H1 (cell line): Measurements from ENCODE around the gene GABRD. TPM values are rescaled to one million over a fixed set of nuclear protein-coding genes. Genes with fewer than 3 reads are reported as not detected.

Source experiments
- CTCF ChIA-PET: fragments of 300-600 bp; sonication (Branson Sonifier 250); formaldehyde crosslinking; loops from one replicate; lab custom pipeline; 2021; ENCODE audit not compliant: partially characterized antibody; lab: Charles Lee
- POLR2A ChIA-PET: fragments of 300-600 bp; sonication (Branson Sonifier 250); formaldehyde crosslinking; loops from one replicate; lab custom pipeline; 2021; ENCODE audit warnings: inconsistent platforms; ENCODE audit not compliant: partially characterized antibody; lab: Charles Lee
- DNase-seq, 2 experiments: peaks; one replicate each; pipeline versions ENCODE4 v3.0.0 to v3.0.0-alpha.2; 2010 to 2022; ENCODE audit warnings: low spot score in 2 of 2, low read depth in 1 of 2, mixed read lengths in 1 of 2
- FAIRE-seq: peaks from 2 replicates; lab custom pipeline; 2011; peaks lifted over from hg19 to GRCh38; lab: Jason Lieb, UNC
- H2AFZ ChIP-seq: 2 replicates; pipeline ENCODE4 v1.8.1; 2012; ENCODE audit warnings: low read length, inconsistent platforms
- H2AK5ac ChIP-seq: 2 replicates; pipeline ENCODE4 v1.6.1; 2013; ENCODE audit warnings: low read depth, low read length
- H2BK120ac ChIP-seq: replicated peaks from 2 replicates; pipeline ENCODE3; 2013; ENCODE audit warnings: low read depth, low read length, inconsistent platforms
- H2BK12ac ChIP-seq: 2 replicates; pipeline ENCODE4 v1.6.1; 2013; ENCODE audit warnings: low read depth, low read length
- H2BK15ac ChIP-seq: 2 replicates; pipeline ENCODE4 v1.6.1; 2013; ENCODE audit warnings: low read length
- H2BK20ac ChIP-seq: 2 replicates; pipeline ENCODE4 v1.6.1; 2013; ENCODE audit warnings: low read length
- H2BK5ac ChIP-seq: 2 replicates; pipeline ENCODE4 v1.6.1; 2013; ENCODE audit warnings: low read depth, low read length
- H3K14ac ChIP-seq: 2 replicates; pipeline ENCODE4 v1.6.1; 2013; ENCODE audit warnings: inconsistent platforms; ENCODE audit not compliant: insufficient read length
- H3K18ac ChIP-seq: 2 replicates; pipeline ENCODE4 v1.6.1; 2013; ENCODE audit warnings: low read length; ENCODE audit errors: extremely low read depth
- H3K23ac ChIP-seq: 2 replicates; pipeline ENCODE4 v1.6.1; 2013; ENCODE audit warnings: inconsistent platforms; ENCODE audit not compliant: insufficient read length
- H3K23me2 ChIP-seq: 2 replicates; pipeline ENCODE4 v1.6.1; 2013; ENCODE audit warnings: low read depth, low read length
- H3K27ac ChIP-seq: 2 replicates; pipeline ENCODE4 v1.6.1; 2011; ENCODE audit warnings: low read depth, low read length, inconsistent platforms
- H3K27me3 ChIP-seq, 4 experiments: replicated peaks in 1 of 4; 1 replicate in 1 of 4; 2 replicates in 3 of 4; pipeline versions ENCODE4 v1.6.1 to v1.8.1; 2011 to 2013; ENCODE audit warnings: low read length in 3 of 4, mild to moderate bottlenecking in 3 of 4, inconsistent platforms in 2 of 4, mixed read lengths in 2 of 4, moderate library complexity in 1 of 4; ENCODE audit not compliant: control insufficient read depth in 3 of 4, insufficient read depth in 3 of 4; ENCODE audit errors: extremely low read depth in 1 of 4
- H3K36me3 ChIP-seq, 4 experiments: 2 replicates each; pipeline versions ENCODE4 v1.6.1 to v1.8.1; 2011 to 2013; ENCODE audit warnings: mild to moderate bottlenecking in 4 of 4, low read length in 3 of 4, moderate library complexity in 2 of 4, control low read depth in 1 of 4, inconsistent platforms in 1 of 4; ENCODE audit not compliant: insufficient read depth in 4 of 4, control insufficient read depth in 2 of 4
- H3K4ac ChIP-seq: replicated peaks from 2 replicates; pipeline ENCODE3; 2013; ENCODE audit warnings: low read length, low read depth, mixed read lengths, inconsistent platforms; ENCODE audit not compliant: insufficient read length
- H3K4me1 ChIP-seq, 4 experiments: replicated peaks in 1 of 4; 1 replicate in 1 of 4; 2 replicates in 3 of 4; pipeline versions ENCODE4 v1.6.1 to v1.8.1; 2011 to 2013; ENCODE audit warnings: low read length in 3 of 4, inconsistent platforms in 2 of 4, mixed read lengths in 1 of 4; ENCODE audit not compliant: insufficient read depth in 4 of 4, control insufficient read depth in 3 of 4
- H3K4me2 ChIP-seq, 2 experiments: 2 replicates each; pipeline versions ENCODE4 v1.6.1 to v1.8.1; 2011 to 2013; ENCODE audit warnings: low read depth in 2 of 2, low read length in 2 of 2, control low read depth in 1 of 2, inconsistent platforms in 1 of 2, mild to moderate bottlenecking in 1 of 2; ENCODE audit not compliant: insufficient read depth in 1 of 2
- H3K4me3 ChIP-seq, 4 experiments: fragments of 200-600, 300-600 bp in 1 of 4; sonication (generic), shearing (Covaris generic), sonication (Bioruptor Twin) in 1 of 4; 2 replicates each; pipeline versions ENCODE4 v1.5.1 to v1.8.1; 2011 to 2016; ENCODE audit warnings: low read length in 4 of 4, low read depth in 3 of 4, control low read depth in 2 of 4, inconsistent platforms in 2 of 4, mild to moderate bottlenecking in 2 of 4, mixed read lengths in 1 of 4, moderate library complexity in 1 of 4; ENCODE audit not compliant: insufficient read depth in 2 of 4; ENCODE audit errors: extremely low read depth in 1 of 4
- H3K56ac ChIP-seq: replicated peaks from 2 replicates; pipeline ENCODE3; 2013; ENCODE audit warnings: low read depth, mild to moderate bottlenecking, mixed read lengths, low read length, inconsistent platforms; ENCODE audit not compliant: insufficient read length
- H3K79me1 ChIP-seq: 2 replicates; pipeline ENCODE4 v1.6.1; 2013; ENCODE audit warnings: low read depth, low read length, control low read depth
- H3K79me2 ChIP-seq, 2 experiments: 2 replicates each; pipeline versions ENCODE4 v1.6.1 to v1.8.1; 2012 to 2013; ENCODE audit warnings: low read length in 2 of 2, mild to moderate bottlenecking in 2 of 2, inconsistent platforms in 1 of 2; ENCODE audit not compliant: insufficient read depth in 2 of 2, control insufficient read depth in 1 of 2
- H3K9ac ChIP-seq, 4 experiments: replicated peaks in 1 of 4; 1 replicate in 1 of 4; 2 replicates in 3 of 4; pipeline versions ENCODE4 v1.6.1 to v1.8.1; 2011 to 2013; ENCODE audit warnings: low read depth in 3 of 4, low read length in 3 of 4, control low read depth in 2 of 4, mild to moderate bottlenecking in 2 of 4, moderate library complexity in 2 of 4, inconsistent platforms in 1 of 4; ENCODE audit errors: extremely low read depth in 1 of 4
- H3K9me3 ChIP-seq, 2 experiments: 2 replicates each; pipeline versions ENCODE4 v1.6.1 to v1.8.1; 2012 to 2013; ENCODE audit warnings: mild to moderate bottlenecking in 2 of 2, moderate library complexity in 2 of 2, control low read depth in 1 of 2, inconsistent platforms in 1 of 2, low read depth in 1 of 2, low read length in 1 of 2, mixed read lengths in 1 of 2; ENCODE audit not compliant: insufficient read depth in 2 of 2
- H4K20me1 ChIP-seq, 2 experiments: replicated peaks in 1 of 2; 2 replicates each; pipeline versions ENCODE3 to v1.8.1; 2011 to 2013; ENCODE audit warnings: inconsistent platforms in 2 of 2, low read length in 2 of 2, mild to moderate bottlenecking in 1 of 2; ENCODE audit not compliant: insufficient read depth in 2 of 2, control insufficient read depth in 1 of 2
- H4K5ac ChIP-seq: 2 replicates; pipeline ENCODE4 v1.6.1; 2013; ENCODE audit warnings: low read length, low read depth, mixed read lengths, inconsistent platforms; ENCODE audit not compliant: insufficient read length
- H4K8ac ChIP-seq: 2 replicates; pipeline ENCODE4 v1.8.0; 2013; ENCODE audit warnings: mild to moderate bottlenecking, moderate library complexity, low read length, inconsistent platforms; ENCODE audit not compliant: insufficient read depth; ENCODE audit errors: extremely low read depth
- H4K91ac ChIP-seq: replicated peaks from 2 replicates; pipeline ENCODE3; 2013; ENCODE audit warnings: low read length, mixed read lengths, inconsistent platforms; ENCODE audit not compliant: insufficient read length
- ASH2L ChIP-seq: fragments of 200-600, 300-600 bp; sonication (generic); IDR thresholded peaks from one replicate; pipeline ENCODE4 v1.7.1; 2017; ENCODE audit warnings: low read length
- CBX5 ChIP-seq: fragments of 300-800, 300-1000 bp; sonication (generic); IDR thresholded peaks from 2 replicates; pipeline ENCODE4 v1.7.1; 2016; ENCODE audit warnings: antibody characterized with exemption, low read length, low read depth
- KDM4A ChIP-seq: IDR thresholded peaks from one replicate; pipeline ENCODE4 v1.7.1; 2012; ENCODE audit warnings: low read depth, mild to moderate bottlenecking, moderate library complexity, low read length, inconsistent platforms; ENCODE audit not compliant: severe bottlenecking
- KDM5A ChIP-seq: fragments of 200-600 bp; IDR thresholded peaks from 2 replicates; pipeline ENCODE4 v1.7.1; 2012; ENCODE audit warnings: mild to moderate bottlenecking, low read length, inconsistent platforms, mixed read lengths
- MAFK ChIP-seq: IDR thresholded peaks from 2 replicates; pipeline ENCODE4 v1.6.1; 2012; ENCODE audit warnings: low read depth, mild to moderate bottlenecking, improper control_type of control experiment, low read length
- PHF8 ChIP-seq: fragments of 200-600 bp; sonication (generic); conservative IDR thresholded peaks from 2 replicates; pipeline ENCODE4 v1.7.1; 2012; ENCODE audit warnings: low read depth, mild to moderate bottlenecking, inconsistent platforms, low read length, moderate library complexity
- POLR2AphosphoS5 ChIP-seq: IDR thresholded peaks from 2 replicates; pipeline ENCODE4 v1.6.1; 2011; ENCODE audit warnings: low read depth, low read length
- RAD21 ChIP-seq, 2 experiments: IDR thresholded peaks in 1 of 2; conservative IDR thresholded peaks in 1 of 2; 2 replicates each; pipeline ENCODE4 v1.6.1; 2011; ENCODE audit warnings: low read depth in 2 of 2, low read length in 2 of 2, improper control_type of control experiment in 1 of 2, inconsistent platforms in 1 of 2, mild to moderate bottlenecking in 1 of 2, moderate library complexity in 1 of 2
- RBBP5 ChIP-seq: IDR thresholded peaks from 2 replicates; pipeline ENCODE4 v1.7.1; 2012; ENCODE audit warnings: low read depth, mild to moderate bottlenecking, inconsistent platforms, low read length, moderate library complexity, borderline replicate concordance
- SIRT6 ChIP-seq: IDR thresholded peaks from one replicate; pipeline ENCODE4 v1.7.1; 2012; ENCODE audit warnings: low read length, inconsistent platforms
- SP4 ChIP-seq: IDR thresholded peaks from 2 replicates; pipeline ENCODE4 v1.6.1; 2012; ENCODE audit warnings: low read length, inconsistent platforms
- TBP ChIP-seq: IDR thresholded peaks from 2 replicates; pipeline ENCODE4 v1.6.1; 2011; ENCODE audit warnings: low read depth, low read length, improper control_type of control experiment
- TCF12 ChIP-seq: IDR thresholded peaks from 2 replicates; pipeline ENCODE4 v1.6.1; 2011; ENCODE audit warnings: low read depth, mild to moderate bottlenecking, low read length
- WGBS, 2 experiments: shearing (Covaris generic) in 1 of 2; methylation state at CpG; one replicate each; pipeline versions ENCODE4 v1.1.6 to v1.1.7; 2013 to 2015; ENCODE audit warnings: low lambda C conversion rate in 2 of 2, mixed read lengths in 2 of 2, inconsistent platforms in 1 of 2, low coverage in 1 of 2, missing lambda C conversion rate in 1 of 2; ENCODE audit not compliant: insufficient replicate concordance in 2 of 2, insufficient coverage in 1 of 2, insufficient read length in 1 of 2; ENCODE audit errors: extremely low coverage in 1 of 2, missing lambda C conversion rate in 1 of 2; 5-methylcytosine and 5-hydroxymethylcytosine counted together
- polyA plus RNA-seq, 7 experiments: library from polyadenylated mRNA; depleted of rRNA in 3 of 7; stranded (reverse) in 5 of 7; unstranded in 2 of 7; fragments of >200 nt in 5 of 7; fragments of 200-250 nt in 2 of 7; gene quantifications; 1 replicate in 5 of 7; 2 replicates in 1 of 7; 4 replicates in 1 of 7; pipeline versions ENCODE4 v1.2.1 to v1.2.3, GENCODE V29; 2011 to 2013; ENCODE audit warnings: missing spikeins in 2 of 7, mixed read lengths in 2 of 7
- total RNA-seq: library from RNA; stranded (reverse); fragmentation: NEBNext Ultra II Directional; extraction: Animal tissue kit (Norgen Biotek cat#: 25700); gene quantifications from 2 replicates; pipeline ENCODE4 v1.2.1, GENCODE V29; 2021
- TF ChIP-seq, protein P1 (sequence below): IDR thresholded peaks from 2 replicates; pipeline ENCODE4 v1.6.1; 2011; ENCODE audit warnings: low read depth, mild to moderate bottlenecking, low read length; ENCODE audit not compliant: insufficient read depth

GABRD gene
- total and polyA plus RNA-seq, 2 of the 8 experiments (the other 6 are each of a cell fraction or from before 2014, with no cell fraction given) = 1.8 to 3.0 TPM

DNA sequence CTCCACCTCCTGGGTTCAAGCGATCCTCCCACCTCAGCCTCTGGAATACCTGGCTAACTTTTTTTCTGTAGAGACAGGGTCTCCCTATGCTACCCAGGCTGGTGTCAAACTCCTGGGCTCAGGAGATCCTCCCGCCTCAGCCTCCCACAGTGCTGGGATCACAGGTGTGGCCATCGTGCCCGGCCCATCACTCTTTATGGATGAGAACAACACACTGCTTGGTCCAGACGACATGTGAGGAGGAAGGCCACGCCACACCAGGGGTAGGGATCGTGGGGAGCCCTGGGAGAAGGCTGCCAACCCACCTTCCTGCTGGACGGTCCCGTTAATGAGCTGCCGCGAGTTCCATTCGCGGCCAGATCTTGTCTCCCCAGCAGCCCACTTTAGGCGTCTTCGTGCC lies 5.0 kb upstream of the GABRD start:
- no peak overlapping the region for H3K4me2 ChIP-seq
- CTCF ChIA-PET = interaction anchor here (0.9 to 2.7 kb wide), 5 partner anchors 30 to 70 kb away, joined by 3 to 15 read pairs (median 4); no protein-coding TSS in a partner anchor
- TF ChIP-seq SP4 (no peak), KDM5A (no peak), ASH2L (no peak), KDM4A (no peak), RBBP5 (no peak), TCF12 (no peak), SIRT6 (no peak), TBP (no peak), PHF8 (no peak), RAD21 (IDR thresholded peaks at IDR 0.05 in 1 of 2, conservative IDR thresholded peaks at IDR 0.05 in 1 of 2; ENCODE audit: low read depth in 2 of 2, low read length in 2 of 2) (no peak), POLR2AphosphoS5 (no peak), MAFK (no peak), CBX5 (no peak)
- TF ChIP-seq, protein P1, sequence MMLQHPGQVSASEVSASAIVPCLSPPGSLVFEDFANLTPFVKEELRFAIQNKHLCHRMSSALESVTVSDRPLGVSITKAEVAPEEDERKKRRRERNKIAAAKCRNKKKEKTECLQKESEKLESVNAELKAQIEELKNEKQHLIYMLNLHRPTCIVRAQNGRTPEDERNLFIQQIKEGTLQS = no peak

More for the DNA sequence above, 5.0 kb upstream of the GABRD start:
- Histone ChIP-seq H2BK120ac (no peak overlapping the region), H3K23me2 (peaks cover 2% of the 10 kb centered on the region; the same call in 1 of the 2 replicates), H3K79me1 (no peaks in the 10 kb centered on the region), H3K4ac (no peak overlapping the region), H4K8ac (no peak overlapping the region), H2AFZ (no peak overlapping the region), H4K5ac (no peak overlapping the region), H3K18ac (no peak overlapping the region), H3K4me1 (peaks cover 0 to 5% (median 3%) of the 10 kb centered on the region in 4 experiments; a peak in 4 of 7 replicates), H3K14ac (no peak overlapping the region), H3K27me3 (peaks cover 0 to 2% (median under 1%) of the 10 kb centered on the region in 4 experiments; a peak in 4 of 7 replicates), H3K9me3 (no peaks in the 10 kb centered on the region), H2BK20ac (no peak overlapping the region), H2BK12ac (no peak overlapping the region), H3K36me3 (no peaks in the 10 kb centered on the region), H3K9ac (no peak overlapping the region), H4K91ac (no peak overlapping the region), H3K27ac (no peak overlapping the region), H4K20me1 (no peaks in the 10 kb centered on the region), H2BK5ac (no peak overlapping the region), H2BK15ac (0 out of 2 replicates have a peak overlapping the region, but pooled peaks have one; percentile 31), H3K23ac (no peak overlapping the region), H3K4me3 (no peak overlapping the region), H3K79me2 (no peaks in the 10 kb centered on the region), H2AK5ac (no peak overlapping the region), H3K56ac (no peak overlapping the region)
- DNase-seq (no peak), FAIRE-seq (no peak)
- WGBS, 2 experiments = 95% methylated on average over 15 of the region's 15 CpGs; no CpG with 5 or more reads in 1 of the 2 experiments
- POLR2A ChIA-PET = interaction anchor here (0.9 kb wide), 1 partner anchor 11 kb away, joined by 3 read pairs; no protein-coding TSS in a partner anchor
